Smooth muscle cell (in vitro differentiated cells): ENCODE results near the gene MARVELD3. TPM values are rescaled to one million over a fixed set of nuclear protein-coding genes. Genes with fewer than 3 reads are reported as not detected.
"Not testable (repeated sequence)": the region's sequence is repeated elsewhere in the genome, so short reads cannot be mapped to it uniquely, and the experiment has no call there.

ENCODE experiments used
- DNase-seq: peaks from one replicate; lab custom pipeline; 2025; ENCODE audit not compliant: unreplicated experiment; lab: John Stamatoyannopoulos, UW
- H2AFZ ChIP-seq: fragments of 200-600 bp; sonication (generic); 2 replicates; pipeline ENCODE4 v1.6.0; 2016; ENCODE audit warnings: antibody characterized with exemption, low read depth, mild to moderate bottlenecking
- H3F3A ChIP-seq: fragments of 200-600 bp; sonication (generic); 2 replicates; pipeline ENCODE4 v1.6.0; 2017; ENCODE audit warnings: antibody characterized with exemption, low read depth
- H3K27ac ChIP-seq: fragments of 200-600 bp; sonication (generic); 2 replicates; pipeline ENCODE4 v1.5.1; 2016; ENCODE audit warnings: low read depth, mild to moderate bottlenecking
- H3K27me3 ChIP-seq: fragments of 200-600 bp; sonication (generic); 2 replicates; pipeline ENCODE4 v1.6.1; 2016; ENCODE audit warnings: low read depth, mild to moderate bottlenecking
- H3K36me3 ChIP-seq: fragments of 200-600 bp; sonication (generic); 2 replicates; pipeline ENCODE4 v1.5.1; 2016; ENCODE audit warnings: low read depth
- H3K4me1 ChIP-seq: fragments of 200-600 bp; sonication (generic); 2 replicates; pipeline ENCODE4 v1.5.1; 2016; ENCODE audit warnings: low read depth
- H3K4me2 ChIP-seq: fragments of 200-600 bp; sonication (generic); 2 replicates; pipeline ENCODE4 v1.6.0; 2016; ENCODE audit warnings: mild to moderate bottlenecking
- H3K4me3 ChIP-seq: fragments of 200-600 bp; sonication (generic); 2 replicates; pipeline ENCODE4 v1.5.1; 2016; ENCODE audit warnings: mild to moderate bottlenecking
- H3K79me2 ChIP-seq: fragments of 200-600 bp; sonication (generic); 2 replicates; pipeline ENCODE4 v1.6.0; 2016; ENCODE audit warnings: low read depth, mild to moderate bottlenecking
- H3K9ac ChIP-seq: fragments of 200-600 bp; sonication (generic); 2 replicates; pipeline ENCODE4 v1.6.0; 2016; ENCODE audit warnings: low read depth
- H3K9me3 ChIP-seq: fragments of 200-600 bp; sonication (generic); replicated peaks from 2 replicates; pipeline ENCODE4 v1.5.1; 2016; ENCODE audit warnings: low read depth
- H4K20me1 ChIP-seq: fragments of 200-600 bp; sonication (generic); 2 replicates; pipeline ENCODE4 v1.6.0; 2016; ENCODE audit warnings: low read depth
- CTCF ChIP-seq: fragments of 200-600 bp; sonication (generic); IDR thresholded peaks from 2 replicates; pipeline ENCODE4 v1.5.1; 2017; ENCODE audit warnings: borderline replicate concordance, mild to moderate bottlenecking, antibody characterized with exemption; ENCODE audit not compliant: insufficient read depth, poor library complexity, severe bottlenecking
- WGBS: methylation state at CpG from one replicate; pipeline ENCODE4 v1.1.7; 2016; ENCODE audit warnings: low lambda C conversion rate; 5-methylcytosine and 5-hydroxymethylcytosine counted together
- polyA plus RNA-seq: library from polyadenylated mRNA; unstranded; fragments of >200 nt; fragmentation: Nextera tagmentation; extraction: Ambion mirVana; gene quantifications from 2 replicates; pipeline ENCODE4 v1.2.1, GENCODE V29; 2016
- total RNA-seq: library from RNA; depleted of rRNA; stranded (reverse); fragments of >200 nt; gene quantifications from 2 replicates; pipeline ENCODE4 v1.2.3, GENCODE V29; 2014

MARVELD3 gene
- total and polyA plus RNA-seq, 2 experiments from 2014 or later = 1.5 to 2.4 TPM

- Histone ChIP-seq H3K4me3 (no peak overlapping the region), H3K9me3 (no peaks in the 10 kb centered on the region), H2AFZ (no peak overlapping the region), H3K27me3 (peaks cover 10% of the 10 kb centered on the region), H3K79me2 (no peaks in the 10 kb centered on the region), H4K20me1 (no peaks in the 10 kb centered on the region), H3K9ac (no peak overlapping the region), H3K27ac (no peak overlapping the region), H3K4me2 (no peak overlapping the region), H3F3A (no peaks in the 10 kb centered on the region), H3K4me1 (no peaks in the 10 kb centered on the region), H3K36me3 (no peaks in the 10 kb centered on the region)
- no peak for TF ChIP-seq CTCF
- DNase-seq = no peak
- 85% methylated on average over 3 of the region's 3 CpGs for WGBS
Observed at GRCh38 chr16:71593048-71593999, 32.7 kb upstream of the MARVELD3 start.

- DNase-seq = no peak
- no peaks in the 10 kb centered on the region for H3K79me2 ChIP-seq
- H2AFZ ChIP-seq = no peak overlapping the region
- H3K36me3 ChIP-seq = no peaks in the 10 kb centered on the region
- peaks cover 10% of the 10 kb centered on the region for H3K27me3 ChIP-seq
- H3K9me3 ChIP-seq = no peaks in the 10 kb centered on the region
- H3K4me1 ChIP-seq = no peaks in the 10 kb centered on the region
- no peak overlapping the region for H3K4me3 ChIP-seq
- no peaks in the 10 kb centered on the region for H4K20me1 ChIP-seq
- no peaks in the 10 kb centered on the region for H3F3A ChIP-seq
- whole genome bisulfite sequencing = 90% methylated on average over 5 of the region's 5 CpGs
- H3K9ac ChIP-seq = no peak overlapping the region
- TF ChIP-seq CTCF = no peak
- H3K27ac ChIP-seq = no peak overlapping the region
- no peak overlapping the region for H3K4me2 ChIP-seq
Observed at GRCh38 chr16:71594000-71594646, 31.9 kb upstream of the MARVELD3 start.

GRCh38 chr16:71595340-71595826, 30.6 kb upstream of the MARVELD3 start:
- not testable (repeated sequence) for H3K9me3 ChIP-seq, H3K9ac ChIP-seq, H3K4me1 ChIP-seq, H3K4me3 ChIP-seq, H4K20me1 ChIP-seq, H3F3A ChIP-seq, H3K27me3 ChIP-seq, DNase-seq, H2AFZ ChIP-seq, H3K4me2 ChIP-seq, H3K27ac ChIP-seq, H3K36me3 ChIP-seq, H3K79me2 ChIP-seq
- WGBS = 89% methylated on average over 6 of the region's 7 CpGs

- not testable (repeated sequence) for H3K27me3 ChIP-seq, H4K20me1 ChIP-seq, H3K27ac ChIP-seq, H3K4me2 ChIP-seq, H3K36me3 ChIP-seq, H3K4me3 ChIP-seq, H3F3A ChIP-seq, H3K79me2 ChIP-seq, DNase-seq, H3K9me3 ChIP-seq, H3K9ac ChIP-seq, H2AFZ ChIP-seq, H3K4me1 ChIP-seq
- WGBS = 60% methylated on average over 2 of the region's 2 CpGs
Observed at GRCh38 chr16:71598426-71598825, 27.6 kb upstream of the MARVELD3 start.
